Brain microvascular endothelial cell (primary cell): ENCODE measurements around the gene TPP1.
A peak's percentile ranks its signal among the peaks of the same experiment; 100 is the strongest.

Experiments used
- DNase-seq: peaks from one replicate; pipeline ENCODE4 v3.0.0-alpha.2; 2020
- H3K27ac ChIP-seq: fragments of 250-450 bp; sonication (Bioruptor Pico); 2 replicates; pipeline ENCODE4 v1.5.1; 2020; ENCODE audit warnings: mild to moderate bottlenecking, moderate library complexity
- H3K27me3 ChIP-seq: fragments of 250-450 bp; sonication (Bioruptor Pico); replicated peaks from 2 replicates; pipeline ENCODE4 v1.5.1; 2020; ENCODE audit warnings: mild to moderate bottlenecking
- H3K36me3 ChIP-seq: fragments of 250-450 bp; sonication (Bioruptor Pico); replicated peaks from 2 replicates; pipeline ENCODE4 v1.5.1; 2020; ENCODE audit warnings: mild to moderate bottlenecking
- H3K4me3 ChIP-seq: 2 replicates; pipeline ENCODE4 v1.5.1; 2011; ENCODE audit warnings: low read depth, mild to moderate bottlenecking, control low read depth, low read length, moderate library complexity
- CTCF ChIP-seq: IDR thresholded peaks from 2 replicates; pipeline ENCODE4 v1.5.1; 2011; ENCODE audit warnings: low read depth, mild to moderate bottlenecking, moderate library complexity, low read length, control low read depth, inconsistent platforms; ENCODE audit errors: missing control alignments
- in situ Hi-C: cut with HindIII; loops from 2 replicates; pipeline ENCODE4 v1.10.0; 2017; ENCODE audit warnings: low sequenced_read_pairs, low pct_ligation_motif_present

The TPP1 gene

GRCh38 chr11:6578134-6578533, 41.1 kb downstream of the TPP1 start:
- H3K36me3 ChIP-seq = no peaks in the 10 kb centered on the region
- in situ Hi-C loops = no loop called here
- no peak for TF ChIP-seq CTCF
- no peak overlapping the region for H3K4me3 ChIP-seq
- no peaks in the 10 kb centered on the region for H3K27me3 ChIP-seq
- DNase-seq = no peak
- no peak overlapping the region for H3K27ac ChIP-seq

- H3K27me3 ChIP-seq = no peaks in the 10 kb centered on the region
- in situ Hi-C loops = no loop called here
- no peak for DNase-seq
- H3K4me3 ChIP-seq = no peak overlapping the region
- no peaks in the 10 kb centered on the region for H3K36me3 ChIP-seq
- no peak for TF ChIP-seq CTCF
- H3K27ac ChIP-seq = no peak overlapping the region
Measured at GRCh38 chr11:6576471-6577373, 42.5 kb downstream of the TPP1 start.

- no peak for TF ChIP-seq CTCF
- in situ Hi-C loops = no loop called here
- Histone ChIP-seq H3K27me3 (no peaks in the 10 kb centered on the region), H3K4me3 (no peak overlapping the region), H3K36me3 (no peaks in the 10 kb centered on the region), H3K27ac (no peak overlapping the region)
- no peak for DNase-seq
Measured at GRCh38 chr11:6574816-6575715, 44.2 kb downstream of the TPP1 start.

- TF ChIP-seq CTCF = no peak
- in situ Hi-C loops = no loop called here
- no peaks in the 10 kb centered on the region for H3K36me3 ChIP-seq
- peak; percentile 42 for DNase-seq
- H3K27ac ChIP-seq = no peak overlapping the region
- no peak overlapping the region for H3K4me3 ChIP-seq
- H3K27me3 ChIP-seq = no peaks in the 10 kb centered on the region
Measured at GRCh38 chr11:6572215-6572614, 47.0 kb downstream of the TPP1 start.

- Histone ChIP-seq H3K36me3 (no peaks in the 10 kb centered on the region), H3K27me3 (no peaks in the 10 kb centered on the region), H3K27ac (no peak overlapping the region), H3K4me3 (no peak overlapping the region)
- in situ Hi-C loops = no loop called here
- TF ChIP-seq CTCF = no peak
- no peak for DNase-seq
Measured at GRCh38 chr11:6571434-6572008, 47.7 kb downstream of the TPP1 start.
